ENCODE data around the gene MPP3. TPM values are rescaled to one million over a fixed set of nuclear protein-coding genes. Genes with fewer than 3 reads are reported as not detected.

Gene MPP3
- total RNA-seq, 1 experiment from 2014 or later, result 11.3 TPM

GRCh38 chr17:43758497-43759174 is 74.3 kb downstream of the MPP3 start, which contains the start of gene SOST:
Gene SOST, minus strand, starts transcription at chr17:43758791. Its CDS starts 50 bp downstream, at chr17:43758741.
- ChIA-PET POLR2A (interaction anchor here (0.5 to 1.0 kb wide), 2 partner anchors 65 to 197 kb away, joined by 3 to 7 read pairs; no protein-coding TSS in a partner anchor), CTCF (interaction anchor here (1.5 to 14.2 kb wide), 10 partner anchors 20 to 233 kb away, joined by 3 to 476 read pairs (median 12); partner anchors contain the start of genes CD300LG and DUSP3)
- DNase-seq (ENCODE audit: low spot score), result no peak
- Mint-ChIP-seq H3K27ac (no peak within 1 kb of the TSS), H3K9me3 (no peaks in the 10 kb centered on the region), H3K36me3 (no peaks in the 10 kb centered on the region), H3K27me3 (ENCODE audit: low read depth) (peaks cover 29% of the 10 kb centered on the region), H3K4me3 (no peak within 1 kb of the TSS), H3K4me1 (peaks cover 41% of the 10 kb centered on the region)
- no peak for ATAC-seq
- TF ChIP-seq ZSCAN18 (CRISPR knock-in tag; IDR thresholded peaks at IDR 0.05) (no peak), FOXP1 (CRISPR knock-in tag; IDR thresholded peaks at IDR 0.05; ENCODE audit: borderline replicate concordance) (peak; percentile 21; the same call in 1 of the 2 replicates)

GRCh38 chr17:43758086-43758485 is 74.9 kb downstream of the MPP3 start:
- POLR2A ChIA-PET, result no interaction called here
- H3K27ac Mint-ChIP-seq, result no peak overlapping the region

GRCh38 chr17:43757171-43757660 is 75.7 kb downstream of the MPP3 start:
- H3K9me3 Mint-ChIP-seq, result no peaks in the 10 kb centered on the region
- peaks cover 35% of the 10 kb centered on the region for H3K4me1 Mint-ChIP-seq
- H3K27me3 Mint-ChIP-seq (ENCODE audit: low read depth), result peaks cover 29% of the 10 kb centered on the region
- ATAC-seq, result no peak
- TF ChIP-seq ZNF138 (CRISPR knock-in tag; conservative IDR thresholded peaks at IDR 0.05) (no peak), ZNF532 (CRISPR knock-in tag; IDR thresholded peaks at IDR 0.05; ENCODE audit: borderline replicate concordance) (no peak), RELA (CRISPR knock-in tag; IDR thresholded peaks at IDR 0.05; ENCODE audit: borderline replicate concordance) (no peak)
- H3K36me3 Mint-ChIP-seq, result no peaks in the 10 kb centered on the region
- POLR2A ChIA-PET, result no interaction called here
- no peak for DNase-seq (ENCODE audit: low spot score)
- no peak overlapping the region for H3K4me3 Mint-ChIP-seq
- no peak overlapping the region for H3K27ac Mint-ChIP-seq
- CTCF ChIA-PET, result interaction anchor here (3.1 to 14.2 kb wide), 3 partner anchors 59 to 180 kb away, joined by 12 to 476 read pairs (median 97); no protein-coding TSS in a partner anchor

More at GRCh38 chr17:43758086-43758485, 74.9 kb downstream of the MPP3 start:
- CTCF ChIA-PET, result interaction anchor here (2.6 to 14.2 kb wide), 4 partner anchors 60 to 181 kb away, joined by 12 to 476 read pairs (median 58); partner anchors contain the start of gene CD300LG
- peaks cover 29% of the 10 kb centered on the region for H3K27me3 Mint-ChIP-seq (ENCODE audit: low read depth)
- H3K36me3 Mint-ChIP-seq, result no peaks in the 10 kb centered on the region
- H3K4me1 Mint-ChIP-seq, result peaks cover 41% of the 10 kb centered on the region
- ATAC-seq, result no peak
- no peak overlapping the region for H3K4me3 Mint-ChIP-seq
- no peak for DNase-seq (ENCODE audit: low spot score)
- no peaks in the 10 kb centered on the region for H3K9me3 Mint-ChIP-seq
- TF ChIP-seq TEAD4 (CRISPR knock-in tag; IDR thresholded peaks at IDR 0.05) (no peak), RORB (CRISPR knock-in tag; IDR thresholded peaks at IDR 0.05) (no peak), ZNF219 (CRISPR knock-in tag; IDR thresholded peaks at IDR 0.05; ENCODE audit: borderline replicate concordance) (no peak), ERG (CRISPR knock-in tag; IDR thresholded peaks at IDR 0.05) (no peak), E2F5 (CRISPR knock-in tag; IDR thresholded peaks at IDR 0.05) (no peak), NFATC4 (CRISPR knock-in tag; IDR thresholded peaks at IDR 0.05) (no peak)
